NCI-H146 (cell line): ENCODE data around the gene FAM81A.

Experiments used
- DNase-seq: peaks from one replicate; lab custom pipeline; 2025; lab: John Stamatoyannopoulos, UW

FAM81A gene

GRCh38 chr15:59543721-59544547, 105.9 kb downstream of the FAM81A start:
- DNase-seq: no peak

- DNase-seq: no peak
Measured at GRCh38 chr15:59545573-59545972, 107.6 kb downstream of the FAM81A start.

DNA sequence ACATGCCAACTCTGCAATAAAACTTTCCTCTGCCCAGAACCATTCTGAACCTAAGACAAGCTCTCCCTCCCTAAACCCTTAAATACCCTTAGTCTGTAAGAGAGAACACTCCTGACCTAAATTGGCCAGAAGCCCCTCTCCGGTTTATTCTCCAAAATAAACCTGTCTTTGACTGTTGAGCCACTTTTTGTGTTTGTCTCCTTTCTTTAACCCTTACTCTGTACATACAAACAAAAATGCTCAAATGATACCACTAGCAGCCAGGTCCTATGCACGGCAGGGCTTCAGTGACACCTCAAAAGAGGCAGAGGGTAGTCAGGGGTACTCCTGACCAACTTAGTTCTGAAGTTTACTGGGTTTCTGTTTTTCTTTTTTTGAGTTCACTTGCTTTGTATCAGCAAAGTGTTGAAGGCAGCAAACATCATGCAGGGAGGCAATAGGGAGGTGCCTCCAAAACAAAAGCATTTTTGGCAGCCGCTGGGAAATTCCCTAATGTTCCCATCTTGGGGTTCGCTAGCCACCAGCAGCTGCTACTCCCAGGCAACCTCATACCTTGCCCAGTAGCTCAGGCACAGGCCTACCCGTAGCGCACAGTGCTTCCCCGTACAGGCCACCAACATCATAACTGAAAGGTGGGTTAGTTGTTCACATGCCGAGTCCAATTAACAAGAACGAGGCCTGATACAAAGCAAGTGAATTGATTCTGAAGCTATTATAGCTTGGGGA, 110.7 kb downstream of the FAM81A start:
- DNase-seq: peak; percentile 12

DNA sequence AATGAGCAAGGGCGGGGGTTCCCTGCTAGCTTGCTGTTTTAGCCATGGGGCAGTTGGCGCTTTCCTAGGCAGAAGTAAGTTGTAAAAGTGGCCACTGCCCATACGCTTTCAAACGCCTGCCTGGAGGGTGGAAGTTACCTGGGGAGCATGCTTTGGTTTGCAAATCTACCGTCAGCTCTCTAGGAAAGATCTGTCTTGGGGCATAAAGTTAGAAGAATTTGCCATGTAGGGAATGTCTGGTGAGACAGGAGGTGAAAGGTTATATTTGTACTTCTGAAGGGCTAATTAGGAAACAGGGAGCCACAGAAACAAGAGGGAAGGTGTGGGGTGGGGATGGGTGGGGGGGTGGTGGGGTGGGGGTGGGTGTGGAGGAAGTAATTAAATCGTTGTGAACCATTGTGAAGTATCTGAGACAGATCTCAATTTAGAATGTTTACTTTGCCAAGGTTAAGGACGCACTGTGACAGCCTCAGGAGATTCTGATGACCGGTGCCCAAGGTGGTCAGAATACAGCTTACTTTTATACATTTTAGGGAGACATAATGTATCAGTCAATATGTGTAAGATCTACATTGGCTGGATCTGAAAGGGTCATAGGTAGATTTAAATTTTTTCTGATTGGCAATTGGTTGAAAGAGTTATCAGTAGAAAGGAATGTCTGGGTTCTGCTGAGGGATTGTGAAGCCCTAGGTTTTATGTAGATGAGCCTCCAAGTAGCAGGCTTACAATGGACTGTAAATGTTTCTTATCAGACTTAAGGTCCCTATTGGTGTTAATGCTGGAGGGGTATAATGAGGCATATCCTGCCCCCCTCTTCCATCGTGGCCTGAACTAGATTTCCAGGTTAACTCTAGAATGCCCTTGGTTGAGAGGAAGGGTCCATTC, 111.6 kb downstream of the FAM81A start:
- no peak for DNase-seq

- DNase-seq: no peak
Measured at GRCh38 chr15:59550530-59550929, 112.5 kb downstream of the FAM81A start.

GRCh38 chr15:59550956-59551355, 113.0 kb downstream of the FAM81A start:
- peak; percentile 37 for DNase-seq

DNA sequence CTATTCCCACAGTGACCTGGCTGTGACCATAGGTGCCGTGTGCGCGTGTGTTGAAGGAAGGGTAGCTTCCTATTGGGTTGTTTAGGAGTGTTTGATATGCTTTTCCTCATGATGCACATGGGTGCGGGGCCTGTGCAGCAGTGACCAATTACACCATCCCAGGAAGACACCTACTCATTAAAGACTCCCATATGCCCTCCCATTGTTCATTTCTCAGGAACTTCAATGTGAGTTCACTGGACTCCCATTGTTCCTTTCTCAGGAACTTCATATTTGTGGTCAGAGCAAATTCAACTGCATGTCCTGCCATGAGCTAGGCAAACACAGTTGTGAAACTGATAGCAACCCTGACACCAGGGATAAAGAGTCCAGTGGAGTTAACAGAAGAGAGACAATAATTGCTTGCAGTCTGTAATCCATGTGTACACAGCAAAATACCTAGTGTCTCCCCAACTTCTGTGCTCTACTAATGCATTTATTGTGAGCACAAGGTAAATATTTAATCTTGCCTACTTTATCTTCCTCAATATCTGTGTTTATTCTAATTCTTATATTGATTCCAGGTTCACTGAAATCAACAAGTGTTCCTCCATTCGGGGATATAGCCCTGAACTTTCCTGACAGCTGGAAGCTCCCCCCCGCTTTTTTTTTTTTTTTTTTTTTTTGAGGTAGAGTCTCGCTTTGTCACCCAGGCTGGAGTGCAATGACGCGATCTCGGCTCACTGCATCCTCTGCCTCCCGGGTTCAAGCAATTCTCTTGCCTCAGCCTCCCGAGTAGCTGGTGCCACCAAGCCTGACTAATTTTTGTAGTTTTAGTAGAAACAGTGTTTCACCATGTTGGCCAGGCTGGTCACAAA, 116.1 kb downstream of the FAM81A start:
- peak; percentile 90 for DNase-seq

DNA sequence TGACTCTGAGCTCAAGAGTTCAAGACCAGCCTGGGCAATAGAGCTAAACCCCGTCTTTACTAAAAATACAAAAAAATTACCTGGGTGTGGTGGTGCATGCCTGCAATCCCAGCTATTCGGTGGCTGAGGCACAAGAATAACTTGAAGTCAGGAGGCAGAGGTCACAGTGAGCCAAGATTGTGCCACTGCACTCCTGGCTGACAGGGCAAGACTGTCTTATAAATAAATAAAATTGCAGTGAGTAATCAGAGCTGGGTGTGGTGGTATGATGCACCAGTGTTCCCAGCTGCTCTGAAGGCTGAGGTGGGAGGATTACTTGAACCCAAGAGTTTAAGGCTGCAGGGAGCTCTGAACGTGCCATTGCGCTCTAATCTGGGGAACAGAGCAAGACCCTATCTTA, 117.7 kb downstream of the FAM81A start:
- no peak for DNase-seq

- no peak for DNase-seq
Measured at GRCh38 chr15:59556380-59556779, 118.4 kb downstream of the FAM81A start.

DNA sequence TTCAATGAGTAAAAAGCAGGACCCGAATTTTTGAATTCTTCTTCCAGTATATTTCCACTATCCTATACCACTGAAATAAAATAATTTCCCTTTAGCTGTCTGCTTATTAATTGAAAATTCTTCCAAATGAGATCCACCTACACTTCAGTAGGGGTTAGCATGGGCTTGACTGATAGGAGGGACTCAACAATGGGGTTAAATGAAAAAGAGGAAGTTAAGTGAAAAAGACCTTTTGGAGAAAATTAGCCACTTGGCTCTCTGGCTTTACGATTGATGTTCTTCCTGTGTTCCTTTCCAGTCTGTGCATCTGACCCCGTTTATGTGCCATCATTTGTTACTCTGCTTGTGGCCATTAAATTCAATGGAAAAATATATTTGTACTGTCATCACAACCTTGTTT, 119.6 kb downstream of the FAM81A start:
- DNase-seq: peak; percentile 16

DNA sequence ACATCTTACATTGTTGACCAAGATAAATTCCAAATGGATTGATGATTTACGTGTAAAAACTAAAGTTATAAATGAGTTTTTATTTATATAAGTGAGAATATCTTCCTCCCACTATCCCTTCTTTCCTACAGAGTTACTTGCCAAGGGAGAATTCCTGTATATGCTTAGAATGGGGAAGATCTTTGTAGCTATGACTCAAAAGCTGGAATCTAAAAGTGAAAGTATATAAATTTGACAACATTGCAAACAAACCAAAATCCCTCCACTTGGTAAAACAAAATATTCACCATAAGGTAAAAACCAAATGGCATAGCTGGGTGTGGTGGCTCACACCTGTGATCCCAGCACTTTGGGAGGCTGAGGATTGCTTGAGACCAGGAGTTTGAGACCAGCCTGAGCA, 120.9 kb downstream of the FAM81A start:
- DNase-seq: no peak

GRCh38 chr15:59561547-59561946, 123.6 kb downstream of the FAM81A start:
- no peak for DNase-seq

- DNase-seq: no peak
Measured at GRCh38 chr15:59562448-59563186, 124.6 kb downstream of the FAM81A start.

DNA sequence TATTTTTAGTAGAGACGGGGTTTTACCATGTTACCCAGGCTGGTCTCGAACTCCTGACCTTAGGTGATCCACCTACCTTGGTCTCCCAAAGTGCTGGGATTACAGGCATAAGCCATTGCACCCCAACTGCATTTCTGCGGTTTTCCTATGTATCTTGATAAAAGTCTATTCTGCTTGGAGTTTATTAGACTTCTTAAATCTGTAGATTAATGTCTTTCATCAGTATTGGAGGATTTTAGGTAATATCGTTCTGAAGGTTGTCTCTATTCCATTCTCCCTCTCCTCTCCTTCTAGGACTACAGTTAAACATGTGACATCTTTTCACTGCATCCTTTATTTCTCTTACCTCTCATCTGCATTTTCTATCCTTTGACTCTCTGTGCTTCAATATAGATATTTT, 127.3 kb downstream of the FAM81A start:
- no peak for DNase-seq

DNA sequence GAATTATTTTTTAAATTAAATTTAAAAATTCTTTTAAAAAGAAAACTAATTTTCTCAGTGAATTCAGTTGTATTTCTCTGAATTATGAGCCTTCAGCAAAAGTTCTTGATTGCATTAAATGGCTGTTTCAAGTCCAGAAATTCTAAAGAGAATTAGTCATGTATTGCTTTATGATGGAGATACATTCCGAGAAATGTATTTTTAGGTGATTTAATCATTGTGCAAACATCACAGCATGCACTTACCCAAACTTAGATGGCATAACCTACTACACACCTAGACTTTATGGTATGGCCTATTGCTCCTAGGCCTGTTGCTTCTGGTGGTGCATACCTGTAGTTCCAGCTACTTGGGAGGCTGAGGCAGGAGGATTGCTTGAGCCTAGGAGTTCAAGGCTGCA, 129.3 kb downstream of the FAM81A start:
- no peak for DNase-seq

- no peak for DNase-seq
Measured at GRCh38 chr15:59569477-59569876, 131.5 kb downstream of the FAM81A start.

DNA sequence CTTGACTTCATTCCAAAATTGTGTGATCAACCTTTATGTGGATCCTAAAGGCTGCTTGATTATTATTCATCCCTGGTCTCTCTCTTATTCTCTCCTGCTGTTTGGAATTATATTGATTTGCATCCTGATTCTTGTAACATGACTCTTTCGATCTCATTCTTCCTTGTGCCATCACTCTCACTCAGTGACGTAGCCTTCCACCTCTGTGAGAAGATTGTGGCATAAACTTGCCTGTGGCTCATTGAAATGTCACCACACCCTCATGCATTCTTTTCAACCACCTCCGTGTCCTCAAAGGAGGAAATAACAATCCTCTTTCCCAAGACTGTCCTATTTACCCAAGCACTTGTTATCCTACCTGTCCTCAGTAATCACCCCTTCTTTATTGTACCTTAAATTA, 132.3 kb downstream of the FAM81A start:
- no peak for DNase-seq

DNA sequence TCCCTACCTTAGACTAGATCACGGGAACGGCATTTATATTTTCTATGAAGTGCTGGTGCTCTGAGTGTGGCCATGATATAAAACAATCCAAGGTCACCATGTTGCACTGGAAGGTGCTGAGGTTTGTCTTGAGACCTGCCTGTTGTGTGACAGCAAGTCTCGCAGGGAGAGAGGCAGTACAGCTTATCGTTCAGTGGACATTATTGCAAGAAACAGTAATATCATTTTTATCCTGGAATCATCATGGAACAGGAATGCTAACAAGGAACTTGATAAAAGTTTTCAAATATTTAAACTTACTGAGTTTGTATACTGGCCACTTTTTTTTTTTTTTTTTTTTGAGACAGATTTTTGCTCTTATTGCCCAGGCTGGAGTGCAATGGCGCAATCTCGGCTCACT, 133.6 kb downstream of the FAM81A start:
- DNase-seq: no peak
